ENCODE results near the gene CDT1.
"Not testable (repeated sequence)": the region's sequence is repeated elsewhere in the genome, so short reads cannot be mapped to it uniquely, and the experiment has no call there.

Gene CDT1

DNA sequence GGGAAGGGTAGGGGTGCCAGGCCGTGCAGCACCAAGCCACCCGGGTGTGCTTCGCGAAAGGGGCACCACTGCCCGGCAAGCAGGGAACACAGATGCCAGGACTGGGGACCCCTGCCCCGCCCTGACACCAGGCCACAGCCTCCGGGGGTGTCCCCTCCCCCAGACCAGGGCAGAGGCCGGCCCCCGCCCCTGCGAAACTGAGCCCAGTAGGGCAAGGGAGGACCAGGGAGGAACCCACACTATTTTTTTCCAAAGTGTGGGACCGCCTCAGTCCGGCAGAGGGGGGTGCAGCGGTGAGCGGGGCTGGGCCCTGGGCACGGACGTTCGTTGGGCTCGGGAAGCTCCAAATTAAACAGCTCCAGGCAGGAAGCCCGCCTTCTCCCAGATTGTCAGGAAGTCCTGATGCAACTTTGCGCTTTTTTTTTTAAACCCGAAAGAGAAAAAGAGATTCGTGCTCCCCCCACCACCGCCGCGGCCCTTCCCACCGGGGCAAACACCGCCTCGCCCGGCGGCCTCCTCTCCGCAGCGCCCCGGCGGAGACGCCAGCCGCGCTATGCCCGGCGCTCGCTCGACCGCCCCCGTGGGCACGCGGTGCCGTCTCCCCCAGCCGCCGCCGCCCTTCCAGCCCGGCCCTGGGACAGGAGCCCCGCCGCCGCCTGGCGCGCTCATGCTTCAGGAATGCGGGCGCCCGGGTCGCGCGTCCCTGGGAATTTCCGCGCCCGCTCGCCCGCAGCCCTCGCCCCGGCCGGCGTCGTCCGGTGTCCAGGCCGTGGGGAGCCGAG is 19.3 kb upstream of the CDT1 start:
- FAIRE-seq = no peak

DNA sequence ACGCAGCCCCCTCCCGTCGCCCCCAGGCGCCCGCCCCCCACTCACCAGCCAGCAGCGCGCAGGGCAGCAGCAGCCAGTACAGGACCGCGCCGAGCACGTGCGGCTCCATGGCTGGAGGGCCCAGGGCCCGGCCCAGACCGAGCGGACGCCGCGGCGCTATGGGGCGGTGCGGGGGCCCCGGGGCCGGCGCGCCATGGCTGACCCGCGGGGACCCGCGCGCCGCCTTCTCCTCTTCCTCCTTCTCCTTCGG is 18.8 kb upstream of the CDT1 start:
- no peak for FAIRE-seq

DNA sequence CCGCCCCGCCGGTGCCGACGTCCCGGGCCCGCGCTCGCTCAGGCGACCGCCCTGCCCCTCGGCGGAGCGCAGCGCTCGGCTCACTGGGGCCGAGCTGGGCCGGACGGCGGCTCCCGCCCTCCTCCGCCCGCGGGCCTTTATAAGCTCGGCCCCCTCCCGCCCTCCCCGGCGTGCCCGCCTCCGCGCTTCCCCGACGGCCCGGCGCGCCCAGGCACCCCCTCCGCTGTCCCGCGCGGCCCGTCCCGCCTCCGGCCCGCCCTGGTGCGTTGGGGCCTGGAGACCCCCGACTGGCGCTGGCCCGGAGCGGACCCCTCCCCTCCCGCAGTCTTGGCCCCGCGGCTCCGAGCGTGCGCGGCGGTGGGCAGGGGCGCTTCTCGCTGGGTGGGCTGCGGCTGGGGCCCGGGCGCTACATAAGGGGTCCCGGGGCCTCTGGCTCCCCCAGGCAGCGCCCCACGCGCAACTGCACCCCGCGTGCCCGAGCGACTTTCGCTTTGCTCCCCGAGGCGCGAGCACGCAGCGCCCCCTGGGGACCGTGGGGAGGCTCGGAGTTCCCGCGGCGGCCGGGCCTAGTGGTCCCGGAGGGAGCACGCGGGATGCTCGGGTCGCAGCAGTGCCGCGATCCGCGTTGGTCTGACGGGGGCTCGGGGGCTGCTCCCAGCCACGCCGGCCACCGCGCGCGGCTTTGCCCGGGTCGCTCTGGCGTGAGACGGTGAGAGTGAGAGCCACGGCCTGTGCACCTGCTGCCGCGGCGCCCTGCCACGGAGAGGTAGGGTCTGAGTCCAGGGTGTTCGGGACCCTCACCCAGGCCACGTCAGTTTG is 18.3 kb upstream of the CDT1 start, which contains the start of gene PIEZO1:
TSS of gene PIEZO1 (minus strand) at position 115 of the 819 bp plus-strand sequence. CDS start 256 bp downstream, outside the sequence.
- no peak for FAIRE-seq

DNA sequence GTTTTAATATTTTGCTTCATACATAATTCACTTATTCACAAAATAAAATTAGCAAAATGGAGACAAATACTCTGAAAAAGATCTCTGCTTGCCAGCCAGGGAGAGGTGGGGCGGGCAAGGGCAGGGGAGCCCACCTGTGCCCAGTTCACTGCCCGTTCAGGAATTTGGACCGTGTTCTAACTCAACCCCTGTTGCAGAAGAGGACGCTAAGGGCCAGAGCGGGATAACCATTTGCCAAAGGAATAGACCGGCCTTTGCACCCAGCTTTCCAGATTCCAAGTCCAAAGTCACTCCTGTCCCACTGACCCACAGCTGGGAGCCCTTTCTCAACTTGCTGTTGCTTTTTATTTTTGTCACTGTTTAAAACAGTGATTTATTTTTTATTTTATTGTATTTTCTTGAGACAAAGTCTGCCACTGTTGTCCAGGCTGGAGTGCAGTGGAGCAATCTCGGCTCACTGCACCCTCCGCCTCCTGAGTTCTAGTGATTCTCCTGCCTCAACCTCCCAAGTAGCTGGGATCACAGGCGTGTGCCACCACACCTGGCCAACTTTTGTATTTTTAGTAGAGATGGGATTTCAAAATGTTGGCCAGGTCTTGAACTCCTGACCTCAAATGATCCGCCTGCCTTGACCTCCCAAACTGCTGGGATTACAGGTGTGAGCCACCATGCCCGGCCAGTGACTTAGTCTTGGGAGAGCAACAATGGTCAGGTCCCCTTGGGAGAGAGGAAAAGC is 15.8 kb upstream of the CDT1 start:
- no peak for FAIRE-seq

DNA sequence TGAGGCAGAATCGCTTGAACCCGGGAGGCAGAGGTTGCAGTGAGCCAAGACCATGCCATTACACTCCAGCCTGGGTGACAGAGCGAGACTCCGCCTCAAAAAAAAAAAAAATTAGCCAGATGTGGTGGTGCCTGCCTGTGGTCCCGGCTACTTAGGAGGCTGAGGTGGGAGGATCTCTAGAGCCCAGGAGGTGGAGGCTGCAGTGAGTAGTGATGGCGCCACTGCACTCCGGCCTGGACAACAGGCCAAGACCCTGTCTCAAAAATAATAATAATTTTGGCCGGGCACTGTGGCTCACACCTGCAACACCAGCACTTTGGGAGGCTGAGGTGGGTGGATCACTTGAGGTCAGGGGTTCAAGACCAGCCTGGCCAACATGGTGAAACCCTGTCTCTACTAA is 14.8 kb upstream of the CDT1 start:
- FAIRE-seq = not testable (repeated sequence)

DNA sequence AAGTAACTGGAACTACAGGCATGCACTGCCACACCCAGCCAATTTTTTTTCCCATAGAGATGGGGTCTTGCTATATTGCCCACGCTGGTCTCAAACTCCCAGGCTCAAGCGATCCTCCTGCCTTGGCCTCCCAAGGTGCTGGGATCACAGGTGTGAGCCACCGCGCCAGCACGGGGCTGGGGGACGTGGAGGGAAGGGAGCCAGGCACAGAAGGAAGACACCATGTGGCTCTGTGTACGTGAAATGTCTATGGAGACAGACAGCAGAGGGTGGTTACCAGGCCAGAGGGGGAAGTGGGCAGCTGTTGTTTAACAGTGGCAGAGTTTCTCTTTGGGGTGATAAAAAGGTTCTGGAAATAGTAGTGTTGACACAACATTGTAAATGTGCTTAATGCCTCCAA is 14.0 kb upstream of the CDT1 start:
- no peak for FAIRE-seq

DNA sequence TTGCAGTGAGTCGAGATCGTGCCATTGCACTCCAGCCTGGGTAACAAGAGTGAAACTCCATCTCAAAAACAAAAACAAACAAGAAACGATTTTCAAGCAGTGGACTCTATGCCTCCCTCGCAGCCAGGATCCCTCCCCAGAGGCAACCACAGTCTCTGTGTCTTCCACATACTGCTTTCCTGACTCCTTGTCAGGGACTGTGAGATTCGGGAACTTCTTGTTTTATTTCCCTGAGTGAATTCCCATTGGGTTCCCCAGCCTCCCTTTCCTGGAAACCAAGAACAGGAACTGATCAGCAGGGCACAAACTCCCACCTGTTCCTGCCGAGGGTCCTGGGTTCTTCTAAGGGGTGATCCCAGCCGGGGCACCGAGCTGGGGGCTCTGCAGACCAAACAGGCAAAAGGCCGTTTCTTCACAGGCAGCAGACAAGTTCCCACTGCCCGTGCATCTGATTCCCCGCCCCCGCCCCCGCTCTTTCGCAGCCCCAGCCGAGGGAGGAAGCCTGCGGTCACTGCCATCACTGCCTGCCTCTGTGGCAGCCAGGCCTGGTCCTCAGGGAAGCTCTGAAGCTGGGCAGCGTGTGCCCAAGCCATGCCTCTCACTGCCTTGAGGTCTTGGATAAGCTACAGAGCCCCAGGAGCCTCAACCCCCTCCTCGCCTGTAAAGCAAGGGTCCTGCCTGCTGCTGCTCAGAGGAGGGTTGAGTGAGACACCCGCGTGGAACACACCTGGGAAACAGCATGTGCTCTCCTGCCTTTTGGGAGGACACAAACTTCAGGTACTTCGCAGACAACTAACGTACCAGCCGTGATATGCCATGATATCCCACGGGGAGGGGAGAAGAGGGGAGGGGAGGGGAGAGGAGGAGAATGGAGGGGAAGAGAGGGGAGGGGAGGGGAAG is 13.0 kb upstream of the CDT1 start:
- no peak for FAIRE-seq

DNA sequence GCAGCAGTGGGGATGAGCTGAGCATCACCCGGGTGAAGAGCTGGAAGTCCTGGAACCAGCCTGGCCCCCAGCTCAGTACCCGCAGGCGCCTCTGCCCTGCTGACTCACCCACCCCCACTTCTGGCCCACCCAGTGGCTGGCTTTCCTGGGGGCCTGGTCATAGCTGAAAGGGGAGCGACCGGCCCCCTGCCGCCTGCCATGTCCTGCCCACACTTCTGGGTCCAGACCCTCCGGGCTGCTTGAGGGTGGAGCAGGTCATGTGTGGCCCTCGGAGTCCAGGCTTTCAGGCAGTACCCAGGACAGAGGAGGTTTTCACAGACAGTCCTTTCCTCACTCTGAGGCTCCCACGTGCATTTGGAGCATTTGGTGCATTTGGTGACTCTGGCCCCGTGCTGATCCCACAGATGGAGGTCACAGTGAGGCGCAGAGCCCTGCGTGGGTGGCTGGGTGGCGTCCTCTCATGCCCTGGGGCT is 11.5 kb upstream of the CDT1 start:
- no peak for FAIRE-seq

DNA sequence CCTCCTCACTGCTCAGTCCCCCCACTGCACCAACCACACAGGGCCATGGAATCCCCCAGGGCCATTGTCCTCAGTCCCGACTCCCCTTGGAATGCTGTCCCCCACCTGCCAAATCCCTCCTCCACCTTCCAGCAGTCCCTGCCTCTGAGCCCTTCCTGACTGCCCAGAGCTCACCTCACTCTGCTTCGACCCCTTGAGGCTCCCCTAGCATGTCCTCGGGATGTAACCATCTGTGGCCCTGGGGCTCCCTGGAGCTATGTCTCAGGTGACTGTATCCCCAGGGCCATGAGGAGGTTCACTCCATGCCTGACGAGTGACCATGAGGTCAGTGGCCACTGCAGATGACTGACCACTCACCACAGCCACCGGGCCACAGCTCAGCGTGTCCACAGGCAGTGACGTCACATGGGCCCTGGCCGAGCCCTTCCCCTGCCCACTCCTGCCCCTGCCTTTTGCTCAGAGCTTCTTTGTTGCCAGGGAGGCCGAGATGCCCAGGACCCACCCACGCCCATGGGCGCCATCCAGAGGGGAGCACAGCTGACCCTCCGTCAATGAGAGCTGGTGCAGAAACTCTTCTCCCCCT is 10.8 kb upstream of the CDT1 start:
- no peak for FAIRE-seq

DNA sequence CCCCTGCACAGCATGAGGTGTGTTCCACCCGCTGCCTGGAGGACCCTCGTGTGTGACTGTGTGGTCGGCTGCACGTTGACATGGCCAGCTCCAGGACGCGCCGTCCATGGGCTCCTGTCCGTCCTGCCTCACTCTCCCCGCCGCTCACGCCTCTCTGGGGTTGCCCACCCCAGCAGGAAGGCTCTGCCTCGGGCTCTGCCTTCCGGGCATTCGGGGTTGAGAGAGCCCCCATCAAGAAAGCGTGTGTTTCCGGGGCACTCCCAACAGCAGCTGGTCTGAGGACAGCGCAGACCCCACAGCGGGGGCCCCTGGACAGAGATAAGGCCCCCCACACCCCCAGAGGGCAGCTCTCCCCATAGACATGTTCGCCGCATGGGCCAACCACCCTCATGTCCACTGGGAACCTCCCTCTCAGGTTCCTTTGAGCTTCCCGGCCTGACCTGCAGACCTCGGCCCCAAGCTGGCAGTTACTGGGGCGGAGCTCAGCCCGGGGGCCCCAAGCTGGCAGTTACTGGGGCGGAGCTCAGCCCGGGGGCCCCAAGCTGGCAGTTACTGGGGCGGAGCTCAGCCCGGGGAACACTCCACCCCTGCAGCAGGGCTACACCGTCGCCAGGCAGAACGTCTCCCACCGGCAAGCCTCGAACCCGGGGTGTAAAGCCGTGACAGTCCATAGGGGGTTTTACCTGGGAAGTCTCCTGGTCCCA is 10.2 kb upstream of the CDT1 start:
- FAIRE-seq = no peak

DNA sequence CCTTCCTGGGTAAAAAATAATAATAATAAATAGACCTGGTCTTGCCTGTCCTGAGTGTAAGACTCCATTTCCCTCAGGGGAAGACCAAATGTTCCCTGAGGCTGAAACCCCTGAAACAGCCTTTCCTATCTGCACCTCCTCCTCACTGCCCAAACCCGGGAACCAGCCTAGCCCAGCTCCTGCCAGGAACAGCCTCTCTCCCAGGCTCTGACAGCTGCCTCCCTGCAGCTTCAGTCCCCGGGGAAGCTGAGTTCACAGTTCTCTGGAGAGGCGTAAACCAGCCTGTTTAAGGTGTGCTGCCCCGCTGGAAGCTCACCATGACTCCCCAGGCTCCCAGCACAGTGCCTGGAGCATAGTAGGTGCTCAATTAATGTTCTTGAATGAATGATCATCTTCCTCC is 7.3 kb upstream of the CDT1 start:
- no peak for FAIRE-seq

DNA sequence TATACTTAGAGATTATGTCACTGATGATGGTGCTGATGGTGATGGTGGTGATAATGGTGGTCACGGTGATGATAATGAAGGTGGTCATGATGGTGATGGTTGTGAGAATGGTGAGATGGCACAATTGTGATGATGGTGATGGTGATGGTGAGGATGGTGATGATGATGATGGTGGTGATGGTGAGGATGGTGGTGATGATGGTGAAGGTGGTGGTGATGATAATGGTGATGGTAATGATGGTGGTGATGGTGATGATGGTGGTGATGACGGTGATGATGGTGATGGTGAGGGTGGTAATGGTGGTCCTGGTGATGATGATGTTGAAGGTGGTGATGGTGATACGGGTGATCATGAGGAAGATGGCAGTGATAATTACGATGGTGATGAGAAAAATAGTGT is 5.5 kb upstream of the CDT1 start:
- FAIRE-seq = no peak

DNA sequence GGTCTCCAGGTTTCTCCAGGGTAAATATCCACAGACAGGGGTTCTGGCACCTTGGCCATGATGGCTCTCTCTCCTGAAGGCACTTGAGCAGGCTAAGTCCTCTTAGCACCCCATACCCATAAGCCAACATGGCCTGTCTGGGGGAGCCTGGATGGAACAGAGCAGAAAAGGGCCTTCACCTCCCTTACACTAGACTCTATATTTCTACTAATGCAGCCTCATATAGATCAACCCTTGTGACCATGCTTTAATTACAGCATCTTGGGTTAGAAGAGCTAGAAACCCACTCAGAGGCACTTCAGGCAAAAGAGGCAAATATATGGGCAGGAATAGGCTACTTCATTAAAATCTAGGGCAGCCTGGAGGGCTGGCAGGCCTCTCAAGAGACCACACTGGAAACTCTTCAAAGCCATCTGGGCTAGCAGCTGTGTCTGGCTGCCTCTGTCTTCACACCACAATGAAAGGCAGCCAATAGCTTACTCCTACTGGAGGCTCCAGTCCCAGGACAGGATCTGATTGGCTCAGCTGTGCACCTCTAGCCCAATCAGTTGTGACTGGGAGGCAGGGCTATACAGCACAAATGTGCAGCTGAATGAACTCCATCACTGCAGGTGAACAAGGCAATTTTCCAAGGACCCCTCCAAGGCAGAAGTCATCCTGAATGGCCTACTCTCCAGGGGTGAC is 4.7 kb upstream of the CDT1 start:
- FAIRE-seq = no peak

DNA sequence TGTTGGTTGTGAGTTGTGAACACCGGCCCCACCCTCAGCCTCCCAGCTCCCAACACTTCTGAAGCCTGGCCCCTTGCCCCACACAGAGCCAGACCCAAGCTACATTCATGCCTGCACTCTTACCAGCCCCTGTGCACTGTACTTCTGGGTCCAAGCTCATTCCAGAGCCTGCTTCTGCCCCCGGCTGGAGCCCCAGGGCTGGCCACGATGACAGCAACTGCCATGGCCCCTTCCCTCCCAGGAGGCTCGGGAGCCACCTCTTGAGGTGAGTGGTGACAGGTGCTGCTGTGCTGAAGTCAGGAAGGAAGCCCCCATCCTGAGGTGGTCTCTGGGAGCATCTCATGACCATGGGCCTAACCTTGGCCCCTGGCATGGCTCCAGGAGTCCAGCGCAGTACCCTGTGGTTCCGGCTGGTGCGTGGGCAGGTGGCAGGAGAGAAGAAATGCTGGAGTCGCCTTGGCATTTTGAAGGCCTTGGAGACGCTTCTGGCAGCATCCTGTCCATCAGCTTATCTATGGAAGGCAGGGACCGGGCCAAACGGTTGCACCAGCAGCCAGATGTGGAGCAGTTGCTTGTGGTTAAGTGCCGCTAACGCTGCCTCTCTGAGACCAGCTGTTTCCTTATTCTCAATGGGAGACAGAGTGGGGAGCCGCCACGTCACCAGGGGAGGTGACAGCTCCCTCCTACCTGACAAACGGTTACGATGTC is 3.9 kb upstream of the CDT1 start:
- no peak for FAIRE-seq

DNA sequence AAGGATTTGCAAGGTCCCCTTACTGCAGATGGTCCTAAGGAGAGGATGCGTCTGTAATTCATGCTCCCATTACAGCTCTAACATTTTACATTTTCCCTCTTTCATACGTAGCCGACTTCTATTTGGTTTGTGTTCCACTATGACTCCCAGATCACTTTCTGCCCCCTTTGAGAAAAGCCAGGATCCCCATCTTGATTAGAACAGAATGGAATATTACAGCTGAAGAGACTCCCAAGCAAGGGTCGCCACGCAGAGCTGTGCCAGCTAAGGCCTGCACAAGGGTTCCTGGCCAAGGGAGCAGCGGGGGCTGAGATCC is 3.4 kb upstream of the CDT1 start:
- FAIRE-seq = no peak

DNA sequence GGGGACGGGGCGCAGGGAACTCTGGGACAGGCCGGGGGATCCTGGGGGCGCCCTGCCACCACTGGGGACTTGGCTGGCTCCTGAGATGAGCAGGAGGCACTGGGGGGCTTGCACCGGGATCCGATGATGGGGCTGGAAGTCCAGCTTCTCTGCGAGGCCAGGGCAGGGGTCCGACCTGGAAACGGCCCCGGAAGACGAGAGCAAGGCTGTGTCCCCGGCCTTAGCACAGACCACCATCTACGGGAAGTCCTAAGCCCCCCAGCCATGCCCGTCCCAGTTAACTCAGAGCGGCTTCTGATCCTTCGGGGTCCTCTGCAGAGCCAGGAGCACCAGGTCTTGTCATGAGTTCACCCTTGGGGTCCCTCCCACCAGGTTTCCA is 573 bp downstream of the CDT1 start:
- no peak for FAIRE-seq

DNA sequence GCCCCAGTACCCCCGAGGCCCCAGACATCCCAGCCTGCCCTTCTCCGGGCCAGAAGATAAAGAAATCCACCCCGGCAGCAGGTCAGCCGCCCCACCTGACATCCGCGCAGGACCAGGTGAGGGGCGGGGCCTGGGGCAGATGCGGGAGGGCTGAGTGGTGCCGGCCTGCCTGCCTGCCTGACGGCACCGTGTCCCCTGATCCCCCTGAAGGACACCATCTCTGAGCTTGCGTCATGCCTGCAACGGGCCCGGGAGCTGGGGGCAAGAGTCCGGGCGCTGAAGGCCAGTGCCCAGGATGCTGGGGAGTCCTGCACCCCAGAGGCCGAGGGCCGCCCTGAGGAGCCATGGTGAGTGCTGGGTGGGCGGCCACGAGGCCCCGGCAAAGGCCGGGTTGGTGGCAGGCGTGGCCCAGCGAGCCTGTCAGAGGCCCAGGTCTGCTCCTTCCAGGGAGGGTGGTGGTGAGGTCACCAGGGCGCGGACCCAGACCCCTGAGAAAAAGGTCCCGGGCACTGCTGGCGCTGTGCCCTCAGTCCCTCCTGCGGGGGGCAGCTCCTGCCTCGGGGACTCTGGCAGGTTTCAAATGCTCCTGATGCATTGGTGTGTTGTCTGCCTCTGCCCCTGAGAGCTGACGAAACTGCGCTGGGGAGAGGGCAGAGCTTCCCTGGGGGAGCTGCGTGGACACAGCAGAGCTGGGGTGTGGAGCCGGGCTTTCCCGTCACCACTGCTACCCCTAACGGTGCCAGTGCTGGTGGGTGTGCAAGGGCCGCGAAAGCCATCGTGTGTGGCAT is 1.2 kb downstream of the CDT1 start:
- FAIRE-seq = no peak

DNA sequence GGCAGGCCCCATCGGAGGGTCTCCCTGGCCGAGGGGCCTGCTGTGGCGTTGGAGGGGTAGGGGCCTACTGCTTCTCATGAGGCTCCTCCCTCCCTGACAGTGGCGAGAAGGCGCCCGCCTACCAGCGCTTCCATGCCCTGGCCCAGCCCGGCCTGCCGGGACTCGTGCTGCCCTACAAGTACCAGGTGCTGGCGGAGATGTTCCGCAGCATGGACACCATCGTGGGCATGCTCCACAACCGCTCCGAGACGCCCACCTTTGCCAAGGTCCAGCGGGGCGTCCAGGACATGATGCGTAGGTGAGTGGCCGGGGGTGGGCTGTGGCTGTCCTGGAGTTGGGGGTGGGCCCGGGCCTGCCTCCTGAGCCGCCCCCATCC is 1.7 kb downstream of the CDT1 start:
- no peak for FAIRE-seq

DNA sequence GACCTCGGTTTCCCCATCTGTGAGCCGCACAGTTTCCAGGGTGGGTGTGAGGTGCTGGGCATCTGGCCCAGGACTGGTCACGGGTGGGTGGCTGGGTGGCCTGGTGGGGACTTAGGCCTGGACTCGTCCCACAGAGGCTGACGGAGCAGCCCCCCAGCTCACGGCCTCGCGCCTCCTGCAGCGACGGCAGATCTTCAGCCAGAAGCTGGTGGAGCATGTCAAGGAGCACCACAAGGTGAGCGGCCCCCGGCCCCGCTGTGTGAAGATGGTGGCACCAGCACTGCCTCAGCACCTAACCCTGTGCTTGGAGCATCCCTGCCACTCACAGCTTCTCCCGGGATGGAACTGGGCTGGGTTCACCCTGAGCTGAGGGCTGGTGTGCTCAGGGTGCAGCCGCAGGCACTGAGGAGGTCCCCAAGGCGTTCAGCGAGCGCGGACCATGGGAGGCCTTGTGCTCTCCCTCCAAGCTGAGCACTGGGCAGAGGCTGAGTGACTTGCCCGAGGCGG is 2.4 kb downstream of the CDT1 start:
- FAIRE-seq = no peak
